Measurements from ENCODE around the gene GOLGA6A. TPM values are rescaled to one million over a fixed set of nuclear protein-coding genes. Genes with fewer than 3 reads are reported as not detected.
"Not testable (repeated sequence)": the region's sequence is repeated elsewhere in the genome, so short reads cannot be mapped to it uniquely, and the experiment has no call there.

GOLGA6A gene, protein sequence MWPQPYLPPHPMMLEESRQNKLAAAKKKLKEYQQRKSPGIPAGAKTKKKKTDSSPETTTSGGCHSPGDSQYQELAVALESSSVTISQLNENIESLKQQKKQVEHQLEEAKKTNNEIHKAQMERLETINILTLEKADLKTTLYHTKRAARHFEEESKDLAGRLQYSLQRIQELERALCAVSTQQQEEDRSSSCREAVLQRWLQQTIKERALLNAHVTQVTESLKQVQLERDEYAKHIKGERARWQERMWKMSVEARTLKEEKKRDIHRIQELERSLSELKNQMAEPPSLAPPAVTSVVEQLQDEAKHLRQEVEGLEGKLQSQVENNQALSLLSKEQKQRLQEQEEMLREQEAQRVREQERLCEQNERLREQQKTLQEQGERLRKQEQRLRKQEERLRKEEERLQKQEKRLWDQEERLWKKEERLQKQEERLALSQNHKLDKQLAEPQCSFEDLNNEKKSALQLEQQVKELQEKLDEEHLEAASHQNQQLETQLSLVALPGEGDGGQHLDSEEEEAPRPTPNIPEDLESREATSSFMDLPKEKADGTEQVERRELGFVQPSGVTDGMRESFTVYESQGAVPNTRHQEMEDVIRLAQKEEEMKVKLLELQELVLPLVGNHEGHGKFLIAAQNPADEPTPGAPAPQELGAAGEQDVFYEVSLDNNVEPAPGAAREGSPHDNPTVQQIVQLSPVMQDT
- not detected in 2 replicates for total RNA-seq

GRCh38 chr15:74082450-74082849 is at the start of gene GOLGA6A:
Gene GOLGA6A (minus strand): TSS chr15:74082550. CDS start chr15:74082509, 41 bp downstream.
- DNase-seq (ENCODE audit: low spot score); H3K4me3 Mint-ChIP-seq (ENCODE audit: low read depth); intact Hi-C loops (cut with micrococcal nuclease); H3K27ac Mint-ChIP-seq; H3K4me1 Mint-ChIP-seq (ENCODE audit: low read depth); H3K27me3 Mint-ChIP-seq (ENCODE audit: low read depth); H3K36me3 Mint-ChIP-seq (ENCODE audit: low read depth); H3K9me3 Mint-ChIP-seq: not testable (repeated sequence)

DNA sequence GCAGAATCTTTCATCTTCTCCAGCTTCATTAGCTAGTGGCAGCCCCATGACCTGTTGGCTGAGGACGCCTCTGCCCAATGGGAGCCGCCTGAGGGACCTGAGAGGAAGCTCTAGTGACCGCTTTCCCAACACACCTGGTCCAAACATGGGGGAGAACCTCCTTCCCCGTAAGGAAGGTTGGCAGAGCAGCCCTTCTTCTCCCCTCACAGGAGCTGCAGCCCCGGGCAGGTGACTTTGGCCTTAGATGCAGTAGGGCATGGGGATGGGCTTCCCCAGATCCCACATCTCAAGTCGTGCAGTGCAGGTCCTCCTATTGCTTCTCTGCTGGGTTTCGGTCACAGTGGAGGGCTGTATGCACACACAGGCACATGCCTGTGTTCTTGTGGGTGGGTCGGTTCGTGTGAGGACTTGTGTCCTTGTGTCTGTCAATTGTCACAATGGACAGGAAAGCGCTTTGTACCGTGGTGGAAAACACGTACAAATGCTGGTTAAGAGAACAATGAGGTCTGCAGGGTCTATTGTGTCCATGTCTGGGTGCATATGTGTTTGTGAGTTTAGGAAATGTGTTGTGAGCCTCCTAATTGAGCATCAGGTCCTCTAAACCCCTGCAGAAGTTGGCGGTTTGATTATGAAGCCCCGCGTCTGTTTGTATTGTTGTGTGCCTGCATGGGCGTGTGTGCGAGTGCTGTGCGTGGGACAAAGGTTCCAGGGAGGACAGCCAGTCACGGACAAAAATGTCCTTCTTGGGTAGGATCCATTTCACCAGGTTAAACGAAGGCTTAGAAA is 49.5 kb upstream of the GOLGA6A start:
- no peak for DNase-seq (ENCODE audit: low spot score)
- H3K27me3 Mint-ChIP-seq (ENCODE audit: low read depth), result peaks cover 86% of the 10 kb centered on the region
- H3K9me3 Mint-ChIP-seq, result no peaks in the 10 kb centered on the region
- intact Hi-C loops (cut with micrococcal nuclease), result no loop called here
- H3K4me3 Mint-ChIP-seq (ENCODE audit: low read depth), result no peak overlapping the region
- no peaks in the 10 kb centered on the region for H3K36me3 Mint-ChIP-seq (ENCODE audit: low read depth)
- H3K4me1 Mint-ChIP-seq (ENCODE audit: low read depth), result peaks cover 9% of the 10 kb centered on the region
- H3K27ac Mint-ChIP-seq, result peak overlapping the region; percentile 59

DNA sequence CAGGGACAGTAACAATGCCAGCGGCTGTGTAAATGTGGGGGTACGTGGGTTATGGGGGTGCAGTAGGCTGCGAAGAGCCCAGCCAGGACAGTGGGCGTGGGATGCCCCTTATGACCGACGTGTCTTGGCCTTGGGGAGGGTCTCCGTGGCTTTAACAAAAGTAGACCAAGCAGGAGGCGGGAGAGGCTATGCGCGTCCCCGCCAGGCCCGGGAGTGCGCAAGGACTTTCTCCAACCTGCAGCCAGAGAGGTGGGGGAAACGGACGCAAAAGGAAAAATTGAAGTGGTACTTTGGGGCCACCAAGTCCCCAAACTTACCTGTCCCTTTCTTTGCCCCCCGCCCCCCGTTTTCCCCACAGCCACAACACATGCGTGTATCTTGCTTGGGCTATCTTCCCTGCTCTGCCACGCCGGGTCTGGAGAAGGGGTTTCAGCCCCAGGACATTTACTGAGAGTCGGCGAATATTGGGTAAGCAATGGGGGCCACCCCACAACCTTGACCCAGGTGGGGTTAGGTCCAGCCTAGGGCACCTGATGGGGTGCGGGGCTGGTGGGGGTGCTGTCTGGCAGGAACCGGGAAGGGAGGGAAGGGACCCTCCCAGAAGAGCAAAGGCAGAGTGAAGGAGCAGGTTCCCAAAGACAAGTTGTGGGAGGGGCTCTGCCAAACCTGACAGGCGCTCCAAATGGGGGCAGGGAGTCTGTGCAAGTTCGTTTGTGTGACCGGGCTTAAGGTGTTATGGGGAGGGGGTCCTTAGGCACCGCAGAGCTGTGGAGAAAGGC is 48.7 kb upstream of the GOLGA6A start:
- no peak overlapping the region for H3K4me3 Mint-ChIP-seq (ENCODE audit: low read depth)
- peaks cover 8% of the 10 kb centered on the region for H3K4me1 Mint-ChIP-seq (ENCODE audit: low read depth)
- intact Hi-C loops (cut with micrococcal nuclease), result no loop called here
- H3K27me3 Mint-ChIP-seq (ENCODE audit: low read depth), result peaks cover 82% of the 10 kb centered on the region
- H3K27ac Mint-ChIP-seq, result no peak overlapping the region
- H3K36me3 Mint-ChIP-seq (ENCODE audit: low read depth), result no peaks in the 10 kb centered on the region
- no peak for DNase-seq (ENCODE audit: low spot score)
- H3K9me3 Mint-ChIP-seq, result no peaks in the 10 kb centered on the region

- no peak for DNase-seq (ENCODE audit: low spot score)
- Mint-ChIP-seq H3K36me3 (ENCODE audit: low read depth) (no peaks in the 10 kb centered on the region), H3K27me3 (ENCODE audit: low read depth) (peaks cover 78% of the 10 kb centered on the region), H3K4me3 (ENCODE audit: low read depth) (no peak within 1 kb of the TSS), H3K27ac (peak within 1 kb of the TSS; percentile 19), H3K4me1 (ENCODE audit: low read depth) (peaks cover 8% of the 10 kb centered on the region), H3K9me3 (no peaks in the 10 kb centered on the region)
- intact Hi-C loops (cut with micrococcal nuclease), result no loop called here
These were observed 48.0 kb upstream of the GOLGA6A start, which contains the start of gene ISLR2 for GRCh38 chr15:74130155-74130848. Gene ISLR2 (plus strand): TSS chr15:74130586. CDS start chr15:74132755, 2,169 bp downstream.

GRCh38 chr15:74129586-74130154 is 47.3 kb upstream of the GOLGA6A start:
- DNase-seq (ENCODE audit: low spot score), result no peak
- Mint-ChIP-seq H3K4me1 (ENCODE audit: low read depth) (peaks cover 5% of the 10 kb centered on the region), H3K27ac (peak overlapping the region; percentile 19), H3K27me3 (ENCODE audit: low read depth) (peaks cover 74% of the 10 kb centered on the region), H3K9me3 (no peaks in the 10 kb centered on the region), H3K36me3 (ENCODE audit: low read depth) (no peaks in the 10 kb centered on the region), H3K4me3 (ENCODE audit: low read depth) (no peak overlapping the region)
- intact Hi-C loops (cut with micrococcal nuclease), result loop anchor here (5.0 kb wide), 3 partner anchors 157 to 193 kb away; no protein-coding TSS in a partner anchor

- H3K4me3 Mint-ChIP-seq (ENCODE audit: low read depth), result no peak overlapping the region
These were observed 46.6 kb upstream of the GOLGA6A start for GRCh38 chr15:74128785-74129585.

DNA sequence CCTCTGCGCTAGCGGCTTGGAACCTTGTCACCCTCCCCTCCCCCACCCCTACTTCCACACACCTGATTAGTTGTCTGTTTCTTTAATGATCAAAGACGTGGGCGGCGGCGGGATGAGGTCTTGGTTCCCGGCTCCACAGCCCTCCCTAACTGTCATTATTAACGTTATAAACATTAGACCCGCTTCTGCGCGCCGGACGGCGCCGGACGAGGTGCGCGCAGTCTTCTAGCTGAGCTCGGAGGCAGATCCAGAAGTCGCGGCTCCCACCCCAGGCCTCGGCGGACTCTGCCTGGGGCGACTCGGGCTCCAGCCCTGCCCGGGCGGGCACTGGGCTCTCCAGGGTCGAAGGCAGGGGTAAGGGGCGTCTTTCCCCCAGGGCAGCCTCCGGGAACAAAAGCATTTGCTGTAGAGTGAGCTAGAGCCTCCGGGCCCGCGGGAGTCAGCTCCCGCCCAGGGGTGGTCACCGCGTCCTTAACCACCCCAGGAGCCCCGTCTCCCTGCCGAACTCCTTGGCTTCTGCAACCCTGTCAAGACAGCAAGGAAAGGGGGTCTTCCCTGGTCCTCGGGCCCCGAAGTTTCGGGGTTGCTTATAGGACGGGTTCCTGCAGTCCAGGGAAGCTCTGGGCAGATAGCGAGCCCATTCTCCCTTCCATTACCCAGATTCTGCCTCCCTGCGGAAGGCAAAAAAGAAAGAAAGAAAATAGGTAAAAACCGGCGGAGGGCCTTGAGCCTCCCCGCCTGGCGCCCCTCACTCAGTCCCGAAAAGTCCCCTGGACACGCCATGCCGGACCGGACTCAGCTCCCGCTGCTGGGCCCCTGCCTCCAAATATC is 45.8 kb upstream of the GOLGA6A start:
- H3K27ac Mint-ChIP-seq, result no peak overlapping the region
- H3K4me3 Mint-ChIP-seq (ENCODE audit: low read depth), result no peak overlapping the region
- DNase-seq (ENCODE audit: low spot score), result no peak
- peaks cover 5% of the 10 kb centered on the region for H3K4me1 Mint-ChIP-seq (ENCODE audit: low read depth)
- no peaks in the 10 kb centered on the region for H3K9me3 Mint-ChIP-seq
- H3K27me3 Mint-ChIP-seq (ENCODE audit: low read depth), result peaks cover 65% of the 10 kb centered on the region
- H3K36me3 Mint-ChIP-seq (ENCODE audit: low read depth), result no peaks in the 10 kb centered on the region
- intact Hi-C loops (cut with micrococcal nuclease), result loop anchor here (5.0 kb wide), 3 partner anchors 156 to 194 kb away; no protein-coding TSS in a partner anchor

More at GRCh38 chr15:74128785-74129585, 46.6 kb upstream of the GOLGA6A start:
- H3K4me1 Mint-ChIP-seq (ENCODE audit: low read depth), result peaks cover 5% of the 10 kb centered on the region
- intact Hi-C loops (cut with micrococcal nuclease), result loop anchor here (5.0 kb wide), 3 partner anchors 157 to 193 kb away; no protein-coding TSS in a partner anchor
- no peaks in the 10 kb centered on the region for H3K9me3 Mint-ChIP-seq
- no peaks in the 10 kb centered on the region for H3K36me3 Mint-ChIP-seq (ENCODE audit: low read depth)
- DNase-seq (ENCODE audit: low spot score), result no peak
- H3K27ac Mint-ChIP-seq, result peak overlapping the region; percentile 19
- peaks cover 71% of the 10 kb centered on the region for H3K27me3 Mint-ChIP-seq (ENCODE audit: low read depth)

GRCh38 chr15:74127255-74127953 is 45.1 kb upstream of the GOLGA6A start:
- Mint-ChIP-seq H3K27ac (no peak overlapping the region), H3K27me3 (ENCODE audit: low read depth) (peaks cover 62% of the 10 kb centered on the region), H3K4me3 (ENCODE audit: low read depth) (no peak overlapping the region), H3K4me1 (ENCODE audit: low read depth) (peaks cover 8% of the 10 kb centered on the region), H3K9me3 (no peaks in the 10 kb centered on the region), H3K36me3 (ENCODE audit: low read depth) (no peaks in the 10 kb centered on the region)
- DNase-seq (ENCODE audit: low spot score), result peak; percentile 80
- intact Hi-C loops (cut with micrococcal nuclease), result loop anchor here (5.0 kb wide), 3 partner anchors 155 to 195 kb away; no protein-coding TSS in a partner anchor

DNA sequence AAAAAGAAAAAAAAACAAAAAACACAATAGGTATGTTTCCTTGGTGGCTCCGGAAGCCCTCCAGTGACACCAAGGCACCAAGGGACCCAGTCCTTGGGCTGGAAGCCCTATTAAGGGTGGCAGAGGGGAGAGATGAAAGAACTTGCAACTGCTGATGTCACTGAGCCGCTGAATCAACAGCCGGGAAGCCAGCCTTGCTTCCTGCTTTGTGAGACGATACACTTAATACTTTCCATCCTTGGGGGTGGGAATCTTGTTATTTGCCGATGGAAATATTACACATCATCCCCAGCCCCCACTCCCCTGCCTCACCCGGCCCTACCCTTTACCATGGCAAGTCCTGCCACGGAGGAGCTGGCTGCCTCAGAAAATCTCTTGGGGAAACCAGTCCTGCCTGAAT is 42.4 kb upstream of the GOLGA6A start:
- Mint-ChIP-seq H3K27ac (no peak overlapping the region), H3K36me3 (ENCODE audit: low read depth) (no peaks in the 10 kb centered on the region), H3K4me3 (ENCODE audit: low read depth) (no peak overlapping the region), H3K27me3 (ENCODE audit: low read depth) (peaks cover 42% of the 10 kb centered on the region), H3K4me1 (ENCODE audit: low read depth) (peaks cover 5% of the 10 kb centered on the region), H3K9me3 (no peaks in the 10 kb centered on the region)
- intact Hi-C loops (cut with micrococcal nuclease), result loop anchor here (5.0 kb wide), 4 partner anchors 33 to 198 kb away; no protein-coding TSS in a partner anchor
- no peak for DNase-seq (ENCODE audit: low spot score)

GRCh38 chr15:74124196-74124595 is 41.8 kb upstream of the GOLGA6A start:
- intact Hi-C loops (cut with micrococcal nuclease), result loop anchor here (5.0 kb wide), 1 partner anchor 33 kb away; no protein-coding TSS in a partner anchor
- DNase-seq (ENCODE audit: low spot score), result no peak
- H3K27me3 Mint-ChIP-seq (ENCODE audit: low read depth), result peaks cover 36% of the 10 kb centered on the region
- H3K27ac Mint-ChIP-seq, result no peak overlapping the region
- no peaks in the 10 kb centered on the region for H3K36me3 Mint-ChIP-seq (ENCODE audit: low read depth)
- H3K9me3 Mint-ChIP-seq, result no peaks in the 10 kb centered on the region
- H3K4me3 Mint-ChIP-seq (ENCODE audit: low read depth), result no peak overlapping the region
- H3K4me1 Mint-ChIP-seq (ENCODE audit: low read depth), result peaks cover 5% of the 10 kb centered on the region

Data from activated T-helper 2 cell treated with anti-CD3 and anti-CD28 coated beads, Interferon-gamma antibody, Interleukin-2, Interleukin-4, amounts not matched to agents 10 μg/mL and 5 μg/mL and 100 μg/mL, durations not matched to agents 14 hours and 24 hours and 36 hours (primary cell).